Stimulated activated CD4-positive, alpha-beta T cell treated with anti-CD3 and anti-CD28 coated beads, TNF-alpha, amount 100 ng/mL, for 48 hours (primary cell): ENCODE results near the gene ADGRG4.
"Not testable (repeated sequence)": the region's sequence is repeated elsewhere in the genome, so short reads cannot be mapped to it uniquely, and the experiment has no call there.

ENCODE experiments used
- DNase-seq, 3 donors: peaks; one replicate each; pipeline ENCODE4 v3.0.0-alpha.2; 2020; ENCODE audit warnings: low read depth in 3 of 3

Gene ADGRG4

GRCh38 chrX:136387951-136388502 is 87.3 kb downstream of the ADGRG4 start:
- no peak for DNase-seq

GRCh38 chrX:136390921-136391320 is 90.2 kb downstream of the ADGRG4 start:
- no peak for DNase-seq

- no peak for DNase-seq
Observed at GRCh38 chrX:136395271-136395670, 94.5 kb downstream of the ADGRG4 start.

- no peak for DNase-seq
Observed at GRCh38 chrX:136397001-136397400, 96.2 kb downstream of the ADGRG4 start.

- DNase-seq: no peak
Observed at GRCh38 chrX:136405126-136405525, 104.4 kb downstream of the ADGRG4 start.

GRCh38 chrX:136417806-136418205 is 117.0 kb downstream of the ADGRG4 start:
- DNase-seq: no peak

GRCh38 chrX:136421338-136421737 is 120.6 kb downstream of the ADGRG4 start:
- DNase-seq: no peak

GRCh38 chrX:136423724-136424123 is 123.0 kb downstream of the ADGRG4 start:
- no peak for DNase-seq

- no peak for DNase-seq
Observed at GRCh38 chrX:136425996-136426395, 125.2 kb downstream of the ADGRG4 start.

- no peak for DNase-seq
Observed at GRCh38 chrX:136431625-136432024, 130.9 kb downstream of the ADGRG4 start.

GRCh38 chrX:136437774-136438173 is 137.0 kb downstream of the ADGRG4 start:
- no peak for DNase-seq

- no peak for DNase-seq
Observed at GRCh38 chrX:136438192-136438591, 137.4 kb downstream of the ADGRG4 start.

GRCh38 chrX:136445674-136446073 is 144.9 kb downstream of the ADGRG4 start:
- DNase-seq: not testable (repeated sequence)

- no peak for DNase-seq
Observed at GRCh38 chrX:136446208-136446607, 145.4 kb downstream of the ADGRG4 start.

- no peak for DNase-seq
Observed at GRCh38 chrX:136447308-136447707, 146.5 kb downstream of the ADGRG4 start.

GRCh38 chrX:136447968-136448367 is 147.2 kb downstream of the ADGRG4 start:
- DNase-seq: no peak

- no peak for DNase-seq
Observed at GRCh38 chrX:136450050-136450830, 149.5 kb downstream of the ADGRG4 start.

- DNase-seq: no peak
Observed at GRCh38 chrX:136452614-136453013, 151.9 kb downstream of the ADGRG4 start.

GRCh38 chrX:136453114-136453513 is 152.4 kb downstream of the ADGRG4 start:
- no peak for DNase-seq

GRCh38 chrX:136453771-136454170 is 153.0 kb downstream of the ADGRG4 start:
- no peak for DNase-seq

- DNase-seq: no peak
Observed at GRCh38 chrX:136456133-136456532, 155.4 kb downstream of the ADGRG4 start.

GRCh38 chrX:136457303-136457917 is 156.6 kb downstream of the ADGRG4 start:
- DNase-seq: no peak

- DNase-seq: no peak
Observed at GRCh38 chrX:136464589-136464988, 163.8 kb downstream of the ADGRG4 start.
